ENCODE data around the gene EPB41L4B. TPM values are rescaled to one million over a fixed set of nuclear protein-coding genes. Genes with fewer than 3 reads are reported as not detected.
"Not testable (repeated sequence)": the region's sequence is repeated elsewhere in the genome, so short reads cannot be mapped to it uniquely, and the experiment has no call there.

EPB41L4B gene
- total and polyA plus RNA-seq, 12 donors: 0.20 to 15.2 (median 4.4) TPM

GRCh38 chr9:109225629-109226028, 95.2 kb downstream of the EPB41L4B start:
- Histone ChIP-seq H3K9me3 (no peaks in the 10 kb centered on the region), H3K27ac (no peak overlapping the region), H3K4me1 (no peaks in the 10 kb centered on the region), H3K27me3 (peaks cover 0 to 6% (median 0%) of the 10 kb centered on the region in 7 donors), H3K4me3 (no peak overlapping the region), H3K36me3 (no peaks in the 10 kb centered on the region)
- intact Hi-C loops (cut with DNase I): no loop called here
- ATAC-seq (no peak), DNase-seq (no peak)
- no peak for TF ChIP-seq CTCF (IDR thresholded peaks at IDR 0.05)
- 63% methylated on average over 2 of the region's 2 CpGs for WGBS, 2 donors

DNA sequence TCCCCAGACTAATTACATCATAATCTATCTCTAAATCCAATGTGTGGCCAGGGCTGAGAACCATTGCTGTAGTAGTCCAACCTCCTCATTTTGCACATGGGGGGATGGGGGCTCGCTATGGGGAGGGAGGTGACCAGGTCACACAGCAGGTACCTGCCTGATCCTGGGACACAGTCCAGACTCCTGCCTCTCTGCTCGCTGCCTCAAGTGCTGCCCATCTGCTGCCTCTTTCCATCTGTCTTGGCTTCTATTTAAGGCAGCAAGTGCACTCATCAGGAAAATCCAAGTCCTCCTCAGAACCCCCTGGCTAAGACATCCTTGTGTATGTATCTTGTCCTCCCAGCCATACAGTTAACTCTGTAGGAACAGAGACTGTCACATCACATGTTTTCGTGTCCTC, 96.1 kb downstream of the EPB41L4B start:
- no peaks in the 10 kb centered on the region for H3K36me3 ChIP-seq
- 74 to 77% methylated on average over 3 of the region's 3 CpGs for WGBS, 2 donors
- intact Hi-C loops (cut with DNase I): no loop called here
- H3K9me3 ChIP-seq: no peaks in the 10 kb centered on the region
- H3K4me3 ChIP-seq: no peak overlapping the region
- H3K27me3 ChIP-seq: peaks cover 0 to 4% (median 0%) of the 10 kb centered on the region in 7 donors
- H3K4me1 ChIP-seq: no peaks in the 10 kb centered on the region
- DNase-seq: no peak
- ATAC-seq: no peak
- TF ChIP-seq CTCF (IDR thresholded peaks at IDR 0.05): no peak
- no peak overlapping the region for H3K27ac ChIP-seq

- ATAC-seq; H3K27me3 ChIP-seq; DNase-seq; H3K36me3 ChIP-seq; H3K4me3 ChIP-seq; H3K4me1 ChIP-seq; intact Hi-C loops (cut with DNase I); H3K9me3 ChIP-seq; H3K27ac ChIP-seq: not testable (repeated sequence)
- WGBS, 2 donors: 90 to 91% methylated on average over 4 of the region's 4 CpGs
Measured at GRCh38 chr9:109218242-109218641, 102.6 kb downstream of the EPB41L4B start.

GRCh38 chr9:109214414-109214813, 106.4 kb downstream of the EPB41L4B start:
- 92% methylated on average over 6 of the region's 6 CpGs for WGBS, 2 donors
- H3K27ac ChIP-seq: no peak overlapping the region
- peaks cover 0 to 8% (median 0%) of the 10 kb centered on the region in 9 donors for H3K4me1 ChIP-seq
- no peaks in the 10 kb centered on the region for H3K36me3 ChIP-seq
- no peak overlapping the region for H3K4me3 ChIP-seq
- no peak for TF ChIP-seq CTCF (IDR thresholded peaks at IDR 0.05)
- no peak for DNase-seq
- ATAC-seq: no peak
- intact Hi-C loops (cut with DNase I): no loop called here
- no peaks in the 10 kb centered on the region for H3K27me3 ChIP-seq
- no peaks in the 10 kb centered on the region for H3K9me3 ChIP-seq

GRCh38 chr9:109213285-109214121, 107.4 kb downstream of the EPB41L4B start:
- intact Hi-C loops (cut with DNase I): no loop called here
- Histone ChIP-seq H3K27ac (peak overlapping the region in 6 of 10 donors; percentile 16 to 53 (median 34)), H3K4me1 (peaks cover 0 to 8% (median 0%) of the 10 kb centered on the region in 9 donors), H3K9me3 (no peaks in the 10 kb centered on the region), H3K27me3 (no peaks in the 10 kb centered on the region), H3K4me3 (no peak overlapping the region), H3K36me3 (no peaks in the 10 kb centered on the region)
- WGBS, 2 donors: 63 to 76% methylated on average over 11 of the region's 11 CpGs
- TF ChIP-seq CTCF (IDR thresholded peaks at IDR 0.05): no peak
- peak in 6 of 8 donors; percentile 44 to 86 (median 72) for ATAC-seq
- peak in 1 of 2 donors; percentile 28 for DNase-seq

All from heart right ventricle (tissue), 16 donors.